Osteocyte (in vitro differentiated cells): ENCODE measurements around the gene VPS41. TPM values are rescaled to one million over a fixed set of nuclear protein-coding genes. Genes with fewer than 3 reads are reported as not detected.

Experiments
- DNase-seq: peaks from one replicate; pipeline ENCODE4 v3.0.0; 2021; ENCODE audit warnings: mixed read lengths; ENCODE audit not compliant: unreplicated experiment; ENCODE audit errors: extremely low spot score
- H3K27ac Mint-ChIP-seq: one replicate; pipeline ENCODE4 v1.8.0; 2021; ENCODE audit warnings: mild to moderate bottlenecking, mixed read lengths; ENCODE audit not compliant: unreplicated experiment
- H3K27me3 Mint-ChIP-seq: one replicate; pipeline ENCODE4 v1.8.0; 2021; ENCODE audit warnings: mixed read lengths; ENCODE audit not compliant: unreplicated experiment
- H3K36me3 Mint-ChIP-seq: one replicate; pipeline ENCODE4 v1.8.0; 2021; ENCODE audit warnings: mixed read lengths; ENCODE audit not compliant: unreplicated experiment
- H3K4me1 Mint-ChIP-seq: one replicate; pipeline ENCODE4 v1.8.0; 2021; ENCODE audit warnings: mixed read lengths; ENCODE audit not compliant: unreplicated experiment
- H3K4me3 Mint-ChIP-seq: one replicate; pipeline ENCODE4 v1.8.0; 2021; ENCODE audit warnings: mild to moderate bottlenecking, moderate library complexity, mixed read lengths; ENCODE audit not compliant: unreplicated experiment
- H3K9me3 Mint-ChIP-seq: one replicate; pipeline ENCODE4 v1.8.0; 2021; ENCODE audit warnings: mixed read lengths; ENCODE audit not compliant: unreplicated experiment
- total RNA-seq: library from RNA; stranded (reverse); gene quantifications from 2 replicates; pipeline ENCODE4 v1.2.1, GENCODE V29; 2021
- TF ChIP-seq, protein P1 (sequence below): fragments of 200-600 bp; sonication (generic); IDR thresholded peaks from 2 replicates; pipeline ENCODE4 v1.5.0; 2021; ENCODE audit warnings: antibody characterized with exemption, mild to moderate bottlenecking, moderate library complexity

VPS41 gene
- total RNA-seq, 1 donor from 2014 or later: 105 TPM

GRCh38 chr7:38703093-38703492, 205.9 kb downstream of the VPS41 start:
- DNase-seq: no peak
- Mint-ChIP-seq H3K36me3 (no peaks in the 10 kb centered on the region), H3K9me3 (no peaks in the 10 kb centered on the region), H3K27ac (no peak overlapping the region), H3K27me3 (peaks cover 11% of the 10 kb centered on the region), H3K4me3 (no peak overlapping the region), H3K4me1 (no peaks in the 10 kb centered on the region)
- TF ChIP-seq, protein P1, sequence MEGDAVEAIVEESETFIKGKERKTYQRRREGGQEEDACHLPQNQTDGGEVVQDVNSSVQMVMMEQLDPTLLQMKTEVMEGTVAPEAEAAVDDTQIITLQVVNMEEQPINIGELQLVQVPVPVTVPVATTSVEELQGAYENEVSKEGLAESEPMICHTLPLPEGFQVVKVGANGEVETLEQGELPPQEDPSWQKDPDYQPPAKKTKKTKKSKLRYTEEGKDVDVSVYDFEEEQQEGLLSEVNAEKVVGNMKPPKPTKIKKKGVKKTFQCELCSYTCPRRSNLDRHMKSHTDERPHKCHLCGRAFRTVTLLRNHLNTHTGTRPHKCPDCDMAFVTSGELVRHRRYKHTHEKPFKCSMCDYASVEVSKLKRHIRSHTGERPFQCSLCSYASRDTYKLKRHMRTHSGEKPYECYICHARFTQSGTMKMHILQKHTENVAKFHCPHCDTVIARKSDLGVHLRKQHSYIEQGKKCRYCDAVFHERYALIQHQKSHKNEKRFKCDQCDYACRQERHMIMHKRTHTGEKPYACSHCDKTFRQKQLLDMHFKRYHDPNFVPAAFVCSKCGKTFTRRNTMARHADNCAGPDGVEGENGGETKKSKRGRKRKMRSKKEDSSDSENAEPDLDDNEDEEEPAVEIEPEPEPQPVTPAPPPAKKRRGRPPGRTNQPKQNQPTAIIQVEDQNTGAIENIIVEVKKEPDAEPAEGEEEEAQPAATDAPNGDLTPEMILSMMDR: no peak

GRCh38 chr7:38702002-38702535, 206.9 kb downstream of the VPS41 start:
- Mint-ChIP-seq H3K36me3 (no peaks in the 10 kb centered on the region), H3K4me1 (no peaks in the 10 kb centered on the region), H3K27ac (no peak overlapping the region), H3K4me3 (no peak overlapping the region), H3K27me3 (peaks cover 7% of the 10 kb centered on the region), H3K9me3 (no peaks in the 10 kb centered on the region)
- no peak for DNase-seq
- TF ChIP-seq, protein P1: no peak

- TF ChIP-seq, protein P1: no peak
- no peak for DNase-seq
- peaks cover 7% of the 10 kb centered on the region for H3K27me3 Mint-ChIP-seq
- H3K9me3 Mint-ChIP-seq: no peaks in the 10 kb centered on the region
- no peaks in the 10 kb centered on the region for H3K4me1 Mint-ChIP-seq
- no peak overlapping the region for H3K4me3 Mint-ChIP-seq
- no peaks in the 10 kb centered on the region for H3K36me3 Mint-ChIP-seq
- H3K27ac Mint-ChIP-seq: no peak overlapping the region
These were observed 208.9 kb downstream of the VPS41 start for GRCh38 chr7:38700116-38700515.

DNA sequence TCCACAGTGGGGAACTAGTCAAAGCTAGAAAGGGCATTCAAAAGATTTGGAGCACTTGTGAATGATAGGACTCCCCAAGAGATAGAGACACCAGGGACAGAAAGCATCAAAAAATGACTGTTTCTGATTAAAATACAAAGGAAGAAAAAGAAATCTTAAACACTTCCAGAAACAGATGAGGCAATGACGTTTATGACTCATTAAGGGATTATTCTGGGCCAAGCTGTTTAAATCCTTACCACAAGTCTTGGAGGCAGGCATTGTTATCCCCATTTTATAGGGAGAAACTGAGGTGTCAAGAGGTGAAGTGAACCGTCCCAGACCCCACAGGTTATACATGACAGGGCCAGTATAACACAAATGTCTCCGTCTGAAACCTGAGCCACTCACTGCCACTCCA, 209.5 kb downstream of the VPS41 start:
- TF ChIP-seq, protein P1: no peak
- DNase-seq: no peak
- no peak overlapping the region for H3K27ac Mint-ChIP-seq
- no peaks in the 10 kb centered on the region for H3K9me3 Mint-ChIP-seq
- no peaks in the 10 kb centered on the region for H3K36me3 Mint-ChIP-seq
- no peak overlapping the region for H3K4me3 Mint-ChIP-seq
- peaks cover 7% of the 10 kb centered on the region for H3K27me3 Mint-ChIP-seq
- no peaks in the 10 kb centered on the region for H3K4me1 Mint-ChIP-seq

- no peaks in the 10 kb centered on the region for H3K36me3 Mint-ChIP-seq
- TF ChIP-seq, protein P1: no peak
- H3K4me3 Mint-ChIP-seq: no peak overlapping the region
- peaks cover 3% of the 10 kb centered on the region for H3K27me3 Mint-ChIP-seq
- H3K4me1 Mint-ChIP-seq: no peaks in the 10 kb centered on the region
- DNase-seq: no peak
- H3K9me3 Mint-ChIP-seq: no peaks in the 10 kb centered on the region
- H3K27ac Mint-ChIP-seq: no peak overlapping the region
These were observed 214.7 kb downstream of the VPS41 start for GRCh38 chr7:38694326-38694725.
